B cell (primary cell): ENCODE results near the gene GRID1.

Experiments
- EZH2 ChIP-seq: IDR thresholded peaks from 2 replicates; pipeline ENCODE4 v1.6.1; 2012; ENCODE audit warnings: borderline replicate concordance, low read depth, mild to moderate bottlenecking, moderate library complexity, low read length; ENCODE audit not compliant: insufficient read depth, poor library complexity, severe bottlenecking
- TF ChIP-seq, protein P1 (sequence below): fragments of 200-600 bp; IDR thresholded peaks from one replicate; pipeline ENCODE4 v1.8.0; 2022; ENCODE audit warnings: antibody characterized with exemption, mild to moderate bottlenecking

DNA sequence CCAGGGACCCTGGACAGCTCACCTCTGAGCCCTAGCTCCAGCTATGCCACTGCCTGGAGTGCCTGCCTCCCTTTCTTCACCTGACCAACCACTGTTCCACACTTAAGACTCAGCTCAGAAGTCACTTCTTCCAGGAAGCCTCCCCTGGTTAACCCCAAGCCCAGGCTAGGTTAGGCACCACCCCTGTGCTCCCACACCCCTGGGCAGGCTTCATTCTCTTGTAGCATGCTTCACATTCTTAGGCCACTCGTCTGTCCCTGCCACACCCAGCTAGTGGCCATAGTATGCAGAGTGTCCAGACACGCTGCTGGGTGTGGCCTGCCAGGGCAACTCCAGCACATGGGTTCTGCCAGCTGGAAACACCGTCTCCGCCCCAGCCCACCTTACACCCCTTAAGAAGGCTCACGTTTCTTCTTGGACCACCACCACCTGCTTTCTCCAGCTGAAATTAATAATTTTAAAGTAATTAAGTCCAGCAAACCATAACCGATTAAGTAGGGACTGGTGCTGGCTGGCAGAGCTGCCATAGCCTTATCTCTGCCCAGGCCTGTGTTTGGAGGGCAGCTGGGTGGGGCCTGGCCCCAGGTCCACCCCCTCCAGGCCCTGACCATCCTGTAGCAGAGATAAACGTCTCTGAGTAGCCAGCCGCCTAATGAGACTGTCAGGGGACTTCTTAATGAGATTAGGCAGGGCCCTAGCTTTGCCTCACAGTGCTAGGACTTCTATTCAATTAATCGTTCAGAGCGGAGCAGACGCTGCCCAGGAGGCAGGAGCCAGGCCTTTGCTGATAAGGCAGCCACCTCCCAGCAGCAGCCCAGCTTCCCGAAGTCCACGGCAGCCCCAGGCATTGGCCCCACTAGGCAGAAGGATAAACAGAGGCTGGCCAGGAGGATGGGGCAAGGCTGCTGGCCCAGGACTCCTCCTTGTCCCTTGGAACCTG, 20.5 kb downstream of the GRID1 start:
- TF ChIP-seq, protein P1, sequence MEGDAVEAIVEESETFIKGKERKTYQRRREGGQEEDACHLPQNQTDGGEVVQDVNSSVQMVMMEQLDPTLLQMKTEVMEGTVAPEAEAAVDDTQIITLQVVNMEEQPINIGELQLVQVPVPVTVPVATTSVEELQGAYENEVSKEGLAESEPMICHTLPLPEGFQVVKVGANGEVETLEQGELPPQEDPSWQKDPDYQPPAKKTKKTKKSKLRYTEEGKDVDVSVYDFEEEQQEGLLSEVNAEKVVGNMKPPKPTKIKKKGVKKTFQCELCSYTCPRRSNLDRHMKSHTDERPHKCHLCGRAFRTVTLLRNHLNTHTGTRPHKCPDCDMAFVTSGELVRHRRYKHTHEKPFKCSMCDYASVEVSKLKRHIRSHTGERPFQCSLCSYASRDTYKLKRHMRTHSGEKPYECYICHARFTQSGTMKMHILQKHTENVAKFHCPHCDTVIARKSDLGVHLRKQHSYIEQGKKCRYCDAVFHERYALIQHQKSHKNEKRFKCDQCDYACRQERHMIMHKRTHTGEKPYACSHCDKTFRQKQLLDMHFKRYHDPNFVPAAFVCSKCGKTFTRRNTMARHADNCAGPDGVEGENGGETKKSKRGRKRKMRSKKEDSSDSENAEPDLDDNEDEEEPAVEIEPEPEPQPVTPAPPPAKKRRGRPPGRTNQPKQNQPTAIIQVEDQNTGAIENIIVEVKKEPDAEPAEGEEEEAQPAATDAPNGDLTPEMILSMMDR: no peak
- TF ChIP-seq EZH2: no peak
